SK-N-SH treated with all-trans-retinoic acid at 6 μM for 48 hours (cell line): ENCODE results near the gene COBL.

Experiments used
- ATAC-seq: fragments of 200-7000 bp; cut with Tn5 transposase; 3 replicates; pipeline ENCODE4 v1.9.1; 2020; ENCODE audit warnings: mild to moderate bottlenecking, moderate library complexity
- ARNTL ChIP-seq: fragments of 450-650 bp; formaldehyde crosslinking; IDR thresholded peaks from 2 replicates; pipeline ENCODE4 v1.5.0; 2020; ENCODE audit warnings: low read depth, mild to moderate bottlenecking, moderate library complexity, borderline replicate concordance
- BACH2 ChIP-seq: fragments of 250-450 bp; sonication (Bioruptor Pico); IDR thresholded peaks from 2 replicates; pipeline ENCODE4 v1.9.0; 2021; ENCODE audit warnings: mild to moderate bottlenecking, borderline replicate concordance
- CSRNP3 ChIP-seq: fragments of 250-450 bp; sonication (Bioruptor Pico); IDR thresholded peaks from 2 replicates; pipeline ENCODE4 v1.5.1; 2021; ENCODE audit warnings: mild to moderate bottlenecking, moderate library complexity
- ESRRG ChIP-seq: fragments of 250-450 bp; sonication (Bioruptor Pico); IDR thresholded peaks from 2 replicates; pipeline ENCODE4 v1.6.1; 2021; ENCODE audit warnings: mild to moderate bottlenecking
- GLIS3 ChIP-seq: fragments of 250-450 bp; sonication (Bioruptor Pico); IDR thresholded peaks from 2 replicates; pipeline ENCODE4 v1.5.0; 2020; ENCODE audit warnings: mild to moderate bottlenecking, moderate library complexity
- ISL1 ChIP-seq: fragments of 250-450 bp; sonication (Bioruptor Pico); IDR thresholded peaks from 2 replicates; pipeline ENCODE4 v2.1.2; 2022; ENCODE audit warnings: mild to moderate bottlenecking, moderate library complexity
- OSR1 ChIP-seq: fragments of 250-450 bp; sonication (Bioruptor Pico); IDR thresholded peaks from 2 replicates; pipeline ENCODE4 v1.8.0; 2022; ENCODE audit warnings: moderate library complexity, mild to moderate bottlenecking, inconsistent platforms
- POU6F1 ChIP-seq: fragments of 250-450 bp; sonication (Bioruptor Pico); IDR thresholded peaks from 2 replicates; pipeline ENCODE4 v1.8.0; 2021; ENCODE audit warnings: low read depth, mild to moderate bottlenecking, moderate library complexity, borderline replicate concordance
- RARB ChIP-seq: fragments of 250-450 bp; sonication (Bioruptor Pico); IDR thresholded peaks from 2 replicates; pipeline ENCODE4 v1.8.0; 2021; ENCODE audit warnings: mild to moderate bottlenecking, moderate library complexity
- TCF4 ChIP-seq: fragments of 250-450 bp; sonication (Bioruptor Pico); IDR thresholded peaks from 2 replicates; pipeline ENCODE4 v1.8.0; 2021; ENCODE audit warnings: mild to moderate bottlenecking, moderate library complexity, borderline replicate concordance
- ZC3H10 ChIP-seq: fragments of 250-450 bp; sonication (Bioruptor Pico); IDR thresholded peaks from 2 replicates; pipeline ENCODE4 v1.5.1; 2021; ENCODE audit warnings: mild to moderate bottlenecking, moderate library complexity
- ZFP3 ChIP-seq: fragments of 250-450 bp; sonication (Bioruptor Pico); IDR thresholded peaks from 2 replicates; pipeline ENCODE4 v1.5.0; 2020; ENCODE audit warnings: mild to moderate bottlenecking, moderate library complexity
- ZFP30 ChIP-seq: fragments of 450-650 bp; formaldehyde crosslinking; IDR thresholded peaks from 2 replicates; pipeline ENCODE4 v1.5.0; 2022; ENCODE audit warnings: mild to moderate bottlenecking, moderate library complexity
- ZNF565 ChIP-seq: fragments of 450-650 bp; formaldehyde crosslinking; conservative IDR thresholded peaks from 2 replicates; pipeline ENCODE4 v1.5.0; 2020; ENCODE audit warnings: low read depth, mild to moderate bottlenecking, moderate library complexity
- ZNF70 ChIP-seq: fragments of 450-650 bp; formaldehyde crosslinking; IDR thresholded peaks from 2 replicates; pipeline ENCODE4 v1.5.0; 2020; ENCODE audit warnings: mild to moderate bottlenecking, moderate library complexity
- ZNF8 ChIP-seq: fragments of 450-650 bp; formaldehyde crosslinking; IDR thresholded peaks from 2 replicates; pipeline ENCODE4 v1.5.0; 2020; ENCODE audit warnings: mild to moderate bottlenecking, moderate library complexity
- TF ChIP-seq, protein P1 (sequence below): fragments of 250-450 bp; sonication (Bioruptor Pico); IDR thresholded peaks from 2 replicates; pipeline ENCODE4 v1.5.0; 2020; ENCODE audit warnings: mild to moderate bottlenecking, moderate library complexity
- TF ChIP-seq, protein P2 (sequence below): fragments of 250-450 bp; sonication (Bioruptor Pico); IDR thresholded peaks from 2 replicates; pipeline ENCODE4 v1.8.0; 2020; ENCODE audit warnings: mild to moderate bottlenecking, moderate library complexity, borderline replicate concordance

COBL gene

GRCh38 chr7:51010534-51010933 is 306.1 kb downstream of the COBL start (continued):
- TF ChIP-seq, protein P1, sequence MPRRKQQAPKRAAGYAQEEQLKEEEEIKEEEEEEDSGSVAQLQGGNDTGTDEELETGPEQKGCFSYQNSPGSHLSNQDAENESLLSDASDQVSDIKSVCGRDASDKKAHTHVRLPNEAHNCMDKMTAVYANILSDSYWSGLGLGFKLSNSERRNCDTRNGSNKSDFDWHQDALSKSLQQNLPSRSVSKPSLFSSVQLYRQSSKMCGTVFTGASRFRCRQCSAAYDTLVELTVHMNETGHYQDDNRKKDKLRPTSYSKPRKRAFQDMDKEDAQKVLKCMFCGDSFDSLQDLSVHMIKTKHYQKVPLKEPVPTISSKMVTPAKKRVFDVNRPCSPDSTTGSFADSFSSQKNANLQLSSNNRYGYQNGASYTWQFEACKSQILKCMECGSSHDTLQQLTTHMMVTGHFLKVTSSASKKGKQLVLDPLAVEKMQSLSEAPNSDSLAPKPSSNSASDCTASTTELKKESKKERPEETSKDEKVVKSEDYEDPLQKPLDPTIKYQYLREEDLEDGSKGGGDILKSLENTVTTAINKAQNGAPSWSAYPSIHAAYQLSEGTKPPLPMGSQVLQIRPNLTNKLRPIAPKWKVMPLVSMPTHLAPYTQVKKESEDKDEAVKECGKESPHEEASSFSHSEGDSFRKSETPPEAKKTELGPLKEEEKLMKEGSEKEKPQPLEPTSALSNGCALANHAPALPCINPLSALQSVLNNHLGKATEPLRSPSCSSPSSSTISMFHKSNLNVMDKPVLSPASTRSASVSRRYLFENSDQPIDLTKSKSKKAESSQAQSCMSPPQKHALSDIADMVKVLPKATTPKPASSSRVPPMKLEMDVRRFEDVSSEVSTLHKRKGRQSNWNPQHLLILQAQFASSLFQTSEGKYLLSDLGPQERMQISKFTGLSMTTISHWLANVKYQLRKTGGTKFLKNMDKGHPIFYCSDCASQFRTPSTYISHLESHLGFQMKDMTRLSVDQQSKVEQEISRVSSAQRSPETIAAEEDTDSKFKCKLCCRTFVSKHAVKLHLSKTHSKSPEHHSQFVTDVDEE, result no peak
- TF ChIP-seq ZC3H10 (no peak), ESRRG (CRISPR knock-in tag) (no peak), GLIS3 (no peak)

- no peak for TF ChIP-seq ISL1 (CRISPR knock-in tag)
- TF ChIP-seq, all 23 proteins: peak for 0
- peak; percentile 34 for ATAC-seq
Observed at GRCh38 chr7:51009716-51010496, 306.7 kb downstream of the COBL start.

- ATAC-seq, result no peak
- TF ChIP-seq, protein P2, sequence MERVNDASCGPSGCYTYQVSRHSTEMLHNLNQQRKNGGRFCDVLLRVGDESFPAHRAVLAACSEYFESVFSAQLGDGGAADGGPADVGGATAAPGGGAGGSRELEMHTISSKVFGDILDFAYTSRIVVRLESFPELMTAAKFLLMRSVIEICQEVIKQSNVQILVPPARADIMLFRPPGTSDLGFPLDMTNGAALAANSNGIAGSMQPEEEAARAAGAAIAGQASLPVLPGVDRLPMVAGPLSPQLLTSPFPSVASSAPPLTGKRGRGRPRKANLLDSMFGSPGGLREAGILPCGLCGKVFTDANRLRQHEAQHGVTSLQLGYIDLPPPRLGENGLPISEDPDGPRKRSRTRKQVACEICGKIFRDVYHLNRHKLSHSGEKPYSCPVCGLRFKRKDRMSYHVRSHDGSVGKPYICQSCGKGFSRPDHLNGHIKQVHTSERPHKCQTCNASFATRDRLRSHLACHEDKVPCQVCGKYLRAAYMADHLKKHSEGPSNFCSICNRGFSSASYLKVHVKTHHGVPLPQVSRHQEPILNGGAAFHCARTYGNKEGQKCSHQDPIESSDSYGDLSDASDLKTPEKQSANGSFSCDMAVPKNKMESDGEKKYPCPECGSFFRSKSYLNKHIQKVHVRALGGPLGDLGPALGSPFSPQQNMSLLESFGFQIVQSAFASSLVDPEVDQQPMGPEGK (CRISPR knock-in tag), result no peak
Observed at GRCh38 chr7:51007551-51008505, 308.8 kb downstream of the COBL start.

- ATAC-seq, result no peak
- TF ChIP-seq ZFP30 (CRISPR knock-in tag), result no peak
- TF ChIP-seq, all 23 proteins: peak for 0
Observed at GRCh38 chr7:51006483-51007235, 309.9 kb downstream of the COBL start.

GRCh38 chr7:51005074-51005473 is 311.5 kb downstream of the COBL start:
- TF ChIP-seq ZNF565 (CRISPR knock-in tag) (no peak), ZFP3 (no peak), ARNTL (no peak), RARB (CRISPR knock-in tag) (no peak), BACH2 (CRISPR knock-in tag) (no peak), OSR1 (no peak), POU6F1 (CRISPR knock-in tag) (no peak), TCF4 (CRISPR knock-in tag) (no peak), ZC3H10 (no peak), CSRNP3 (CRISPR knock-in tag) (no peak), ZNF8 (no peak), GLIS3 (no peak), ZNF70 (CRISPR knock-in tag) (no peak), ESRRG (CRISPR knock-in tag) (no peak)
- TF ChIP-seq, protein P2 (CRISPR knock-in tag), result no peak
- ATAC-seq, result no peak
